Osteoblast (primary cell): ENCODE data around the gene PAPOLA. TPM values are rescaled to one million over a fixed set of nuclear protein-coding genes. Genes with fewer than 3 reads are reported as not detected.

ENCODE experiments used
- DNase-seq: peaks from one replicate; pipeline ENCODE4 v3.0.0; 2011; ENCODE audit warnings: low spot score, mixed read lengths; ENCODE audit not compliant: insufficient read length; ENCODE audit errors: missing footprints
- H2AFZ ChIP-seq: 2 replicates; pipeline ENCODE4 v1.6.0; 2011; ENCODE audit warnings: mild to moderate bottlenecking, low read length
- H3K27ac ChIP-seq: 2 replicates; pipeline ENCODE4 v1.5.1; 2011; ENCODE audit warnings: mild to moderate bottlenecking, low read depth, low read length, moderate library complexity
- H3K27me3 ChIP-seq: 2 replicates; pipeline ENCODE4 v1.6.0; 2012; ENCODE audit warnings: mild to moderate bottlenecking, control low read depth, inconsistent platforms, low read length, moderate library complexity; ENCODE audit not compliant: insufficient read depth
- H3K36me3 ChIP-seq: 2 replicates; pipeline ENCODE4 v1.5.1; 2011; ENCODE audit warnings: mild to moderate bottlenecking, low read length, control low read depth, moderate library complexity; ENCODE audit not compliant: insufficient read depth
- H3K4me1 ChIP-seq: 2 replicates; pipeline ENCODE4 v1.5.1; 2011; ENCODE audit warnings: mild to moderate bottlenecking, low read length, control low read depth, moderate library complexity; ENCODE audit not compliant: insufficient read depth
- H3K4me2 ChIP-seq: 2 replicates; pipeline ENCODE4 v1.6.0; 2011; ENCODE audit warnings: mild to moderate bottlenecking, low read length; ENCODE audit not compliant: insufficient read depth
- H3K4me3 ChIP-seq: fragments of 200-600 bp; sonication (generic); 3 replicates; pipeline ENCODE4 v1.5.1; 2012; ENCODE audit warnings: mild to moderate bottlenecking, low read length, inconsistent platforms; ENCODE audit not compliant: insufficient read depth
- H3K79me2 ChIP-seq: 2 replicates; pipeline ENCODE4 v1.6.0; 2012; ENCODE audit warnings: mild to moderate bottlenecking, low read length, control low read depth, inconsistent platforms; ENCODE audit not compliant: insufficient read depth
- H3K9me3 ChIP-seq: 2 replicates; pipeline ENCODE4 v1.5.1; 2011; ENCODE audit warnings: low read depth, low read length, control low read depth
- H4K20me1 ChIP-seq: 2 replicates; pipeline ENCODE4 v1.6.0; 2012; ENCODE audit warnings: mild to moderate bottlenecking, low read length, control low read depth; ENCODE audit not compliant: insufficient read depth
- CTCF ChIP-seq: IDR thresholded peaks from 2 replicates; pipeline ENCODE4 v1.5.1; 2011; ENCODE audit warnings: mild to moderate bottlenecking, low read depth, low read length, moderate library complexity; ENCODE audit errors: extremely low read depth
- total RNA-seq: library from RNA; depleted of rRNA; stranded (reverse); fragments of >200 nt; gene quantifications from 2 replicates; pipeline ENCODE4 v1.2.3, GENCODE V29; 2012

The PAPOLA gene
- total RNA-seq, 1 donor: 106 TPM

GRCh38 chr14:96567289-96567899 lies 65.2 kb downstream of the PAPOLA start:
- peaks cover 11% of the 10 kb centered on the region for H4K20me1 ChIP-seq
- H3K4me1 ChIP-seq: no peaks in the 10 kb centered on the region
- H3K4me2 ChIP-seq: no peak overlapping the region
- H3K27ac ChIP-seq: no peak overlapping the region
- no peak overlapping the region for H3K4me3 ChIP-seq
- no peak overlapping the region for H2AFZ ChIP-seq
- H3K36me3 ChIP-seq: peaks cover 15% of the 10 kb centered on the region
- H3K79me2 ChIP-seq: no peaks in the 10 kb centered on the region
- TF ChIP-seq CTCF: peak; percentile 63
- no peak for DNase-seq
- H3K27me3 ChIP-seq: no peaks in the 10 kb centered on the region
- H3K9me3 ChIP-seq: no peaks in the 10 kb centered on the region

GRCh38 chr14:96568621-96569020 lies 66.4 kb downstream of the PAPOLA start:
- H2AFZ ChIP-seq: no peak overlapping the region
- no peaks in the 10 kb centered on the region for H3K9me3 ChIP-seq
- H3K4me3 ChIP-seq: no peak overlapping the region
- DNase-seq: no peak
- H3K27ac ChIP-seq: no peak overlapping the region
- H3K4me1 ChIP-seq: peaks cover under 1% of the 10 kb centered on the region
- no peak overlapping the region for H3K4me2 ChIP-seq
- no peaks in the 10 kb centered on the region for H3K79me2 ChIP-seq
- TF ChIP-seq CTCF: no peak
- H3K27me3 ChIP-seq: no peaks in the 10 kb centered on the region
- H3K36me3 ChIP-seq: peaks cover 15% of the 10 kb centered on the region
- H4K20me1 ChIP-seq: peaks cover 17% of the 10 kb centered on the region

GRCh38 chr14:96571311-96571710 lies 69.1 kb downstream of the PAPOLA start:
- no peak overlapping the region for H3K27ac ChIP-seq
- TF ChIP-seq CTCF: no peak
- H2AFZ ChIP-seq: no peak overlapping the region
- H3K27me3 ChIP-seq: no peaks in the 10 kb centered on the region
- no peaks in the 10 kb centered on the region for H3K79me2 ChIP-seq
- H3K4me2 ChIP-seq: no peak overlapping the region
- peaks cover 24% of the 10 kb centered on the region for H4K20me1 ChIP-seq
- peaks cover 17% of the 10 kb centered on the region for H3K4me1 ChIP-seq
- H3K4me3 ChIP-seq: no peak overlapping the region
- no peaks in the 10 kb centered on the region for H3K9me3 ChIP-seq
- peaks cover 6% of the 10 kb centered on the region for H3K36me3 ChIP-seq
- no peak for DNase-seq

DNA sequence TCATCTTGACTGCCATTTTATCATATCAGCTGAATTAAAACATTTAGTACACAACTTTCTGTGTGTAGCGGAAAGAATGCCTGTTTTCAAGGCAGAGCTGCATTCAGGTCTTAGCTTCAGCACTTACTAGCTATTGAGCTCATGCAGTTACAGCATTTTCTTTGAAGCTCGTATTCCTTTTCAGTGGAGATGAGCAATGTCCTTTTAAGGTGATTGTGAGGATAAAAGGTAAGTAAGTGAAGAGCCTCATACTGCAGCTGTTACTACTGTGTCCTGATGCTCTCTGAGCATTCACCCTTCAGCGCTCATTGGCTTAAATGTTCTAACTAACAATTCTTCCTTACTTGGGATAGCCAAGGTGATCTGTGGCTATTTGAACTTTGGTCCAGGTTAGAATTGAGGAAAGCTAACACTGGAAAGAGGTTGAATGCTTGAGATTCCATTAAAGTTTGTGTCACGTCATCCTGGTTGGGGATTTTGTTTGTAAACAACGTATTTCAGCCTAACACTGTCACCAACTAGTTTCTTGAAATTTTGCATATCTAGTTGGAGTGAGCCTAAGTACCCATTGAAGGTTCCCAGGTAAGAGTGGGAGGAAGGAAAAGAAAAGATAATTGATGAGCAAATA lies 71.4 kb downstream of the PAPOLA start:
- H3K4me3 ChIP-seq: no peak overlapping the region
- no peaks in the 10 kb centered on the region for H3K9me3 ChIP-seq
- no peak overlapping the region for H3K4me2 ChIP-seq
- no peaks in the 10 kb centered on the region for H3K36me3 ChIP-seq
- H3K4me1 ChIP-seq: peaks cover 17% of the 10 kb centered on the region
- peaks cover 17% of the 10 kb centered on the region for H4K20me1 ChIP-seq
- no peak for TF ChIP-seq CTCF
- DNase-seq: no peak
- H3K27me3 ChIP-seq: no peaks in the 10 kb centered on the region
- H2AFZ ChIP-seq: no peak overlapping the region
- H3K79me2 ChIP-seq: no peaks in the 10 kb centered on the region
- H3K27ac ChIP-seq: no peak overlapping the region
